Measurements from ENCODE around the gene CYB561D1.
A peak's percentile ranks its signal among the peaks of the same experiment; 100 is the strongest.
"Not testable (repeated sequence)": the region's sequence is repeated elsewhere in the genome, so short reads cannot be mapped to it uniquely, and the experiment has no call there.

CYB561D1 gene

DNA sequence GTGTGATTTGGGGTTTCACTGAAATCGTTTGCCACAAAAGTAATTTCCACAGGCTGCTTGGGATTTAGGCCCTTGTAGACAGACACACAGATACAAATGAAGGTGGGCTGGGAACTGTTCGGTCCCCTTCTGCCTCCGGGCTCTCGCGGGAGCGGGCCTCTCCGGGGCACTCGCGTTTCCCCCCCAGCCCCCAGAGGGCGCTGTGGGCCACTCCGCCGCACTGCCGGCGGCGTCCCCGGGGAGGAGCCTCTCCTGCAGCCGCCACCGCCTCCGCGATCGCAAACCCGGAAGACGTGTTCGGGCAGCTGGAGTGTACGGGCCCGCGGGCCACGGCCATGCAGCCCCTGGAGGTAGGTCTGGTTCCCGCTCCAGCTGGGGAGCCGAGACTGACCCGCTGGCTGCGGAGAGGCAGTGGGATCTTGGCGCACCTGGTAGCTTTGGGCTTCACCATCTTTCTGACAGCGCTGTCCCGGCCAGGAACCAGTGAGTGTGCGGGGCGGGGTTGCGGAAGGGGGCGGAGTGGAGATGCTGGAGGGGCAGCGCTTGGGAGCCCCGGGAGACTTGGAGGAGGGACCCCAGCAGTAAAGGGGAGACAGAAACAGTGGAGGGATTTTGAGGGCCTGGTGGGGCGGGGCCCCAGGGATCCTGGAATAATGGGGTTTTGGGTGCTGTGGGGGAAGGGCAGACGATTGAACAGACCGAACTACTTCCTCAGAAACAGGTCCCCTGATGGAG is at the start of gene CYB561D1:
Gene CYB561D1 (plus strand): TSS at position 290 of the 735 bp plus-strand sequence. CDS start 46 bp downstream, at position 336.
- H3K4me3 ChIP-seq: peak within 1 kb of the TSS; percentile 57 to 93 (median 88)

DNA sequence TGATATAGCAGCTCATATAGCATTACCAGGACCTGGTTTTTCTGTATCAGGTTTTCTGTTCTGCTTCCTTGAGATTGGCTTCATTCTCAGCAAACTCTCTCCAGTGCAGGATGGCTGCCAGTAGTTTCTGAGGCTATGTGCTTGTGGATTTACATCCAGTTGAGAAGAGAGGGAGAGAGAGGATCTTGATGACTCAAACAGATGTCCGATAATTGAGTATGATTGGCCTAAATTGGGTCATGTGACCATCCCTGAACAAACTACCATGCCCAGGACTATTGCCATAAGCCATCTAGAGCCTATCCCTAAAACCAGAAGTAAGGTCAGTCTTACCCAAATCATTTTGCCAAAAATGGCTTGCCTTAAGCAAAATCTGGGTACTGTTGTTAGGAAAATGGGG is 49.5 kb upstream of the CYB561D1 start:
- H3K4me3 ChIP-seq: no peak overlapping the region
- H3K27ac ChIP-seq: no peak overlapping the region

More for the DNA sequence above, at the start of gene CYB561D1:
- H3K27ac ChIP-seq: peak within 1 kb of the TSS; percentile 37 to 93 (median 83)

DNA sequence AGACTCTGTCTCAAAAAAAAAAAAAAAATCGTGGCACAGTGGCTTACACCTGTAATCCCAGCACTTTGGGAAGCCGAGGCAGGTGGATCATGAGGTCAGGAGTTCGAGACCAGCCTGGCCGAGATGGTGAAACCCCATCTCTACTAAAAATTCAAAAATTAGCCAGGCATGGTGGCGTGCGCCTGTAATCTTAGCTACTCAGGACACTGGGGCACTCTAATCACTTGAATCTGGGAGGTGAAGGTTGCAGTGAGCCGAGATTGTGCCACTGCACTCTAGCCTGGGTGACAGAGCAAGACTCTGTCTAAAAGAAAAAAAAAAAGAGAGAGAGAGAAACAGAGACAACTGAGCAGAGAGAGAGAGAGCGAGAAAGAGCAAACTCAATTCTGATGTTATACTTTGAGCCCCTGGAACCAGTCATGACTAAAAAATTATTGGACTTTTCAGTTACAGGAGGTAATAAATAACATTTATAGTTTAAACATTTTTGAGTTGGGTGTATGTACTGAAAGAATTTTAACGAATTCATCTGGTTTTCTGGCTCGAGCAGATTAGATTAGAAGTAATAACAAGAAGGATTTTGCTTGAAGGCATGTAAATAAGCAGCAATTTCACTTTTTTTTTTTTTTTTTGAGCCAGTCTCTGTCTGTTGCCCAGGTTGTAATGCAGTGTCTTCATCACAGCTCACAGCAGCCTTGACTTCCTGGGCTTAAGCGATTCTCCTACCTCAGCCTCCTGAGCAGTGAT is 47.8 kb upstream of the CYB561D1 start:
- H3K4me3 ChIP-seq, H3K27ac ChIP-seq: not testable (repeated sequence)

GRCh38 chr1:109447524-109447923 is 46.4 kb upstream of the CYB561D1 start:
- Histone ChIP-seq H3K27ac (no peak overlapping the region), H3K4me3 (no peak overlapping the region)

DNA sequence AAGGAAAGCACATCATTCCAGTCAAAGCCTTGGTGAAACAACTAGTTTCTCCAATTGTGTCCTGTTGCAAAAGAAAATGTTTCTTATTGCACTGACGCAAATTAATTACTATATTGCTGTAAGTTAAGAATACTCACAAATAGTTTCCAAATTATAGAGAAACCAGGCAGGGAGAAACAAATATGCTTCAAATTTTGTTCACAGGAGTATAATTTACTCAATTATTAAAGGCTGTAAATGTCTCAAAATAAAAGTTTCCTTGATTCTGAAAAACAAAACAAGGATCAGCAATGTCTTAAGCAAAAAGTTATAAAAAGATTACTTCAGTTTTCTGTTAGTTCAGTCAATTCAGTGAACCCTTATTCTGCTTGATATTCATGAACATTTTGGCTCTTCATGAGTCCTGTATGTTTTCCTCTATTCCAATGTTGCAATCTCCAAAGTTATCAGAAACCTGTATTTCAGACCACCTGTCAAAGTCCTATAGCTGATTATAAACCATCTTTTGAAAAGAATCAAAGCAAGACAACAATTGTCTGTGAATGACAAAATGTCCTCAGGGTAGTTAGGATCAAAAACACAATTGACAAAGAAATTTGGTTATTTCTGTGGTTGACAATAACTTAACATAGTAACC is 39.3 kb upstream of the CYB561D1 start:
- no peak overlapping the region for H3K27ac ChIP-seq
- H3K4me3 ChIP-seq: no peak overlapping the region

DNA sequence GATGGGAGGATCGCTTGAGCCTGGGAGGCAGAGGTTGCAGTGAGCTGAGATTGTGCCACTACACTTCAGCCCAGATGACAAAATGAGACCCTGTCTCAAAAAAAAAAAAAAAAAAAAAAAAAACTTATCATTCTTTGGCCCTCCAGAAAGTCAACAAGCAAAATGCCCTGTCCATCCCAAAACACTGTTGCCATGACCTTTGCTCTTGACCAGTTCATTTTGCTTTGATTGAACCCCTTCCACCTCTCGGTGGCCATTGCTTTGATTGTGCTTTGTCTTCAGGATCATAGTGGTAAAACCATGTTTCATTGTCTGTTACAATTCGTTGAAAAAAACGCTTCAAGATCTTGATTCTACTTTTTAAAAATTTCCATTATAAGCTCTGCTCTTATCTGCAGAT is 36.1 kb upstream of the CYB561D1 start:
- no peak overlapping the region for H3K27ac ChIP-seq
- no peak overlapping the region for H3K4me3 ChIP-seq

- Histone ChIP-seq H3K27ac (no peak overlapping the region), H3K4me3 (peak overlapping the region; percentile 28 to 51 (median 34))
These were observed 27.8 kb upstream of the CYB561D1 start for GRCh38 chr1:109466125-109466451.

DNA sequence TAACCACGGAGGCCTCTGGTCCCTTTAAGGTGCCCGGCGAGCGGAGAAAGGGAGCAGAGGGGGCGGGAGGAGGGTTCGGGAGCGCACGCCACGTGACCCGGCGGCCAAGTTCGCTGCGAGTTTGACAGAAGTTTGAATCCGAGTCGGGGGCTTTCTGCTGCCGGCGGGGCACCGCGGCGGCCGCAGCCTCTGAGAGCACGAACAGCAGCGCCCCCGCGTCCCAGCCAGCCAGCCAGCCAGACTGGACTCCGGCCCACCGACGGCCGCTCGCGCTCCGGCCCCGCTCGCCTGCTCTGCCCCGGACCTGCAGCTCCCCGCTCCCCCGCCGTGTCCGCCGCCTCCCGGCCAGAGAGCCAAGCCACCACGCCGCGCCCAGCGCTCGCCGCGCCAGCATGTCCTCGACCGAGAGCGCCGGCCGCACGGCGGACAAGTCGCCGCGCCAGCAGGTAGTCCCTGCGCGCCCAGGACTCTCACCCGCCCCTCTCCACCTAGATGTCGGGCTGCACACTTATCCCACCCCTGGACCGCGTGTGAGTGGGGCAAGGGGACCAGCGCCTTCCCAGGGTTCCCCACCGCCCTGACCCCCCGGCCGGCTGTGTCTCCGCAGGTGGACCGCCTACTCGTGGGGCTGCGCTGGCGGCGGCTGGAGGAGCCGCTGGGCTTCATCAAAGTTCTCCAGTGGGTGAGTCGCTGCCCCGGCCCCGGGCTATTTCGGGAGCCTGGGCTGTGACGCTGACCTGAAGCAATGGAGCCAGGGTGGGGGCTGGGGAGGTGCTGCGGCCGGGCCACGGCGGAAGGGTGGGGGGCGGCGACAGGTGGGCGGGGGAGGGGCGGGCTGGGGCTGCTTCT is 27.2 kb upstream of the CYB561D1 start, which contains the start of gene SYPL2:
Gene SYPL2 (plus strand): TSS at position 95 of the 849 bp plus-strand sequence. CDS start 298 bp downstream, at position 393.
- Histone ChIP-seq H3K27ac (no peak within 1 kb of the TSS), H3K4me3 (peak within 1 kb of the TSS; percentile 28 to 51 (median 34))

DNA sequence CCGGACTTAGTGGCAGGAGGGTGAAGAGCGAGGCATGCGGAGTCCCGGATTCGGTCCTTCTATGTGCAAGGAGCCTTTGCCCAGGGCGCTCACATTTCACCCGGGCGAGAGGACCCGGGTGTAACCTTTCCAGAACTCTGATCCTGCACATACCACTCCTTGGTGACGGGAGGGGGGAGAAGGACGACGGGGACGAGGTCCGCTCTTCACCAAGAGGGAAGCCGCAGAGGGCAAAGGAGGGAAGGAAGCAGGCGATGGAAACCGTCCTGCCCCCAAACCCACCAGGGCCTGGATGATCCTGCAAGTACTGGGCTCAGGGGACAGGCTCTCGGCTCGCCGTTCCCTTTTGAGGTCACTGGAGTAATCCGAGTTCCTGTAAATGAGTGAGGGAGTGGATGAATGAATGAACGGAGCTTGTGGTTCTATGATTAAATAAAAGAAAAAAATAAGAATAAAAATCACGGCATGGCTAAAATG is 26.6 kb upstream of the CYB561D1 start:
- peak overlapping the region in 4 of 7 experiments; percentile 28 to 51 (median 39) for H3K4me3 ChIP-seq
- no peak overlapping the region for H3K27ac ChIP-seq

GRCh38 chr1:109468061-109468460 is 25.8 kb upstream of the CYB561D1 start:
- Histone ChIP-seq H3K27ac (no peak overlapping the region), H3K4me3 (no peak overlapping the region)

GRCh38 chr1:109468903-109469302 is 25.0 kb upstream of the CYB561D1 start:
- no peak overlapping the region for H3K27ac ChIP-seq
- H3K4me3 ChIP-seq: no peak overlapping the region

DNA sequence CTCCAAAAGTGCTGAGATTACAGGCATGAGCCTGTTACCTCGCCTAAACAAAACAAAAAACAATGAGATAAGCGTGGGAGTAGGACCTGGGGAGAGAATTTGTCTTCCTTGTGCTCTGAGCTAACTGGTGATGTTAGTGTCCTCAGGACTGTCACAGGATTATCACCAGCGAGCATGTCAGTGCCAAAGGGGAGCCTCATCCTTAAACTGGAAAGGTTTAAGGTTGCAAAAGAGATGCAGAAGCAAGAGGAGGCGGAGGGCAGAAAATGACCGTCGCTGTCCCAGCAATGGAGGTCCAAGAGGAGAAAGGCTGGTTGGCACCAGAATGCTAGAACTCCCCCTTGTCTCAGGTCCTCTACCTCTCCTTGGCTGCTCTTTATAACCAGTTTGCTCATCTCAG is 23.6 kb upstream of the CYB561D1 start:
- H3K4me3 ChIP-seq: no peak overlapping the region
- no peak overlapping the region for H3K27ac ChIP-seq

DNA sequence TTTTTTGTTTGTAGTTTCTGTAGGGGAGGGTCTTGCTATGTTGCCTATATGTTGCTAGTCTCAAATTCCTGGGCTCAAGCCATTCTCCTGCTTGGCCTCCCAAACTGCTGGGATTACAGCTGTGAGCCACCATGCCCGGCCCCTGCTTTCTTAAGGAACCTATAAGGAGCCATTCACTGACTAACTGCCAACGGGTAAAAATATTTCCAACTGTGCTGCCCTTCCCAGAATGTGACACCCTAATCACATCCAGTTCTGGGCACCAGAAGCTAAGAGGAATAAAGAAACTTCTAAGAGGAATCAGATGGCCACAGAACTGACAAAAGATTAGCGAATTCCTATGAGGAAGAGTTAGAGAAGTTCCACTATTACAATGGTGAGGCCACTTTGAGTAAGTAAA is 21.1 kb upstream of the CYB561D1 start:
- no peak overlapping the region for H3K4me3 ChIP-seq
- H3K27ac ChIP-seq: no peak overlapping the region

DNA sequence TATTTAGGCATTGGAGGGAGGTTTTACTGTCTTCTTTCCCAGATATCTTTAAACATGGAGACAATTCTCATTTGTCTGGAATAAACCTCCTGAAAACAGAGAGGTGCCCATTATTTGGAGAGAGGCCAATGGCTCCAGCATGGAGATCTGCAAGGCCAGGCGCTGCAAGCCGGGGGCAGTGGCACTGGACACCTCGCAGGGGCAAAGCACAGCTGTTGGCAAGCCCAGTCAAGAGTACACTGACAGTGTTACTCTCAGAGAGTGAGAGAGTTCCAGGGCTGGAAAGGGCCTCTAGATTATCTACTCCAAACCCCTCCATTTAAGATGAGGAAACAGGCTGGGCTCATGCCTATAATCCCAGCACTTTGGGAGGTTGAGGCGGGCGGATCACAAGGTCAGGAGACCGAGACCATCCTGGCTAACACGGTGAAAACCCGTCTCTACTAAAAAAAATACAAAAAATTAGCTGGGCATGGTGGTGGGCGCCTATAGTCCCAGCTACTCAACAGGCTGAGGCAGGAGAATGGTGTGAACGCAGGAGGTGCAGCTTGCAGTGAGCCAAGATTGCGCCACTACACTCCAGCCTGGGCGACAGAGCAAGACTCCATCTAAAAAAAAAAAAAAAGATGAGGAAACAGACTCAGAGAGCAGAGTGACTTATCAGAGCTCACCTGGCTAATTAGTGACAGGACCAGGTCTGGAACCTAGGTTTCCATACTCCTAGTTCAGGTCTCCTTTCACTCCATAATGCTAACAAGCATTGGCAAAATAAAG is 20.4 kb upstream of the CYB561D1 start:
- not testable (repeated sequence) for H3K27ac ChIP-seq, H3K4me3 ChIP-seq

DNA sequence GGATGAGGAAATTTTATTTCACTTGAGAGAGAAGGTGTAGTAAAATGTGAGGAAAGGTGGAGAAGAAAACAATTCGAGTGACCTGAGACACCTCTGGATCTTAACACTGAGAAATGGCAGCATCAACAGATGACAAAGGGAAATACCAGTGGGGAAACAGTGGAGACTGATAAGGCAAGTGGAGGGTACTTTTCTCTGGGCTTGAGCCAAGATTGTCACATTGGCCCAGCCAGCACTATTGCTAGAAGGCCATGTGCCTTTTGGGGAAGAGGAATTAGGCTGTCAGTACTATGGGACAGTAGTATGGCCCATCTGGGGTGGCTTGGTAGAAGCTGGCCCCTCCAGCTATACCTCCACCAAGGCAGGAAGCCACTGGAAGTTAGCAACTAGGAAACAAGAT is 19.2 kb upstream of the CYB561D1 start:
- H3K4me3 ChIP-seq: no peak overlapping the region
- H3K27ac ChIP-seq: no peak overlapping the region

DNA sequence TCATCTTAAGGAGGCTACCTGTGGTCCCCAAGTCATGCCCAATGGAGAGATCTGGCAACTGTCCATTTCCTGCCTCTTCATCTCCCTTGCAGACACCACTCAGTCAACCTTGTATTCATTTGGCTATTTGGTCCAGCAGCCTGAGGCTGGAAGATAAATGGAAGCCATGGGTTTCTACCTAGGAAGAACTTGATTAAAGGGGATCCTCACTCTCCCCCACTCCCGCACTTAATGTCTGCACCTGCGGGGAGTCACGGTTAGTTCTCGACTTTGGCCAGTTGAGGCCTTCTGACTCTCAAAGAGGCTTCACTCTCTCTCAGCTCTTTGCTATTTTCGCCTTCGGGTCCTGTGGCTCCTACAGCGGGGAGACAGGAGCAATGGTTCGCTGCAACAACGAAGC is 18.6 kb upstream of the CYB561D1 start:
- no peak overlapping the region for H3K27ac ChIP-seq
- no peak overlapping the region for H3K4me3 ChIP-seq

DNA sequence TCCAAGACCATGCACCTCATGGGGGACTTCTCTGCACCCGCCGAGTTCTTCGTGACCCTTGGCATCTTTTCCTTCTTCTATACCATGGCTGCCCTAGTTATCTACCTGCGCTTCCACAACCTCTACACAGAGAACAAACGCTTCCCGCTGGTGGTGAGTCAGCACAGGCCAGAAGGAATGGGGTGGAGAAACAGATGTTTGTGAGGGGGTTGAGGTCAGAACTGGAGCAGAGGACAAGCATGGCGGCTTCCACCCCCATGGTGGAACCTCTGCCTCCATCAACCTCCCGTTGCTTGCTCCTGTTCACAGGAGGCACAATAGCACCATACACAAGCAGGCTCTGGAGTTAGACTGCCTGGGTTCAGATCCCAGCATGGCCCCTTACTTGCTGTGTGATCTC is 17.1 kb upstream of the CYB561D1 start:
- H3K4me3 ChIP-seq: no peak overlapping the region
- H3K27ac ChIP-seq: no peak overlapping the region

DNA sequence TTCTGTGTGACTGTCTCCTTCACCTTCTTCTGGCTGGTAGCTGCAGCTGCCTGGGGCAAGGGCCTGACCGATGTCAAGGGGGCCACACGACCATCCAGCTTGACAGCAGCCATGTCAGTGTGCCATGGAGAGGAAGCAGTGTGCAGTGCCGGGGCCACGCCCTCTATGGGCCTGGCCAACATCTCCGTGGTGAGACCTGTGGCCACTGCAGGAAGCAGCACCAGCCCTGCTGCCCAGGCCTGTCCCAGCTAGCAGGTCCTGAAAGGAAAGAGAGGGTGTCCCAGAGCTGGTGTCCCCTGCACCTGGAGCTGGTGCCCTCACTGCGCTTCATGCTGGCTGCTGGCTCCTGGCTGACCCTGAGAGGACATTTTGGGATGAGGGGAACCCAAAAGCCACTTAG is 16.1 kb upstream of the CYB561D1 start:
- Histone ChIP-seq H3K27ac (no peak overlapping the region), H3K4me3 (no peak overlapping the region)

DNA sequence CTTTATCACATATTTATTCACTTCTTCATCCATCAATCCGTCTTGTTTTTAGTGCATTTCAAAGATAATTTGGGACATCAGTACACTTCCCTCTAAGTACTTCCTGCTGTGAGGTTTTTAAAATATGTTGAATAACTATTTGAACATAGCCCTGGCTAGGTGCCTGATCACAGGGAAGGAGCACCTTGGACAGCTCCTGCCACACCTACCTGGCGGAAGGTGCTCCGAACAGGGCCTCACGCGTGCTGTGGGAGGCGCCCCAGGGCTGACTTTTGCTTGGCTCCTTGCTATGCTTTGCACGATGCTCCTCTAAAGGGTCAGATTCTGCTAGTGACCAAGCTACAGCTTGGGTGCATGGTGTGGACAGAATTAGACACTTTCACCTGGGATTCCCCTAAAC is 15.1 kb upstream of the CYB561D1 start:
- Histone ChIP-seq H3K27ac (no peak overlapping the region), H3K4me3 (no peak overlapping the region)

Data from skin epidermis (tissue), 12 donors.